ENCODE measurements around the gene OR56B4.
"Not testable (repeated sequence)": the region's sequence is repeated elsewhere in the genome, so short reads cannot be mapped to it uniquely, and the experiment has no call there.

OR56B4 gene

GRCh38 chr11:6107384-6107783, at the start of gene OR56B4:
TSS of gene OR56B4 (plus strand) at chr11:6107684. CDS start at chr11:6107779, 95 bp downstream.
- DNase-seq (ENCODE audit: low spot score), result not testable (repeated sequence)

GRCh38 chr11:6061475-6061874, 46.0 kb upstream of the OR56B4 start:
- no peak for DNase-seq (ENCODE audit: low spot score)

- no peak for DNase-seq (ENCODE audit: low spot score)
These were observed 44.7 kb upstream of the OR56B4 start for GRCh38 chr11:6062691-6063358.

- no peak for DNase-seq (ENCODE audit: low spot score)
These were observed 40.0 kb upstream of the OR56B4 start for GRCh38 chr11:6067502-6067901.

GRCh38 chr11:6076443-6076842, 31.0 kb upstream of the OR56B4 start:
- not testable (repeated sequence) for DNase-seq (ENCODE audit: low spot score)

GRCh38 chr11:6077723-6078122, 29.8 kb upstream of the OR56B4 start:
- DNase-seq (ENCODE audit: low spot score), result no peak

- no peak for DNase-seq (ENCODE audit: low spot score)
These were observed 28.0 kb upstream of the OR56B4 start for GRCh38 chr11:6079463-6079862.

- DNase-seq (ENCODE audit: low spot score), result no peak
These were observed 24.4 kb upstream of the OR56B4 start for GRCh38 chr11:6083129-6083528.

GRCh38 chr11:6084587-6084986, 22.9 kb upstream of the OR56B4 start:
- DNase-seq (ENCODE audit: low spot score), result no peak

GRCh38 chr11:6094186-6094585, 13.3 kb upstream of the OR56B4 start:
- DNase-seq (ENCODE audit: low spot score), result no peak

- DNase-seq (ENCODE audit: low spot score), result no peak
These were observed 11.7 kb upstream of the OR56B4 start for GRCh38 chr11:6095798-6096197.

- DNase-seq (ENCODE audit: low spot score), result peak; percentile 7
These were observed 11.1 kb upstream of the OR56B4 start for GRCh38 chr11:6096417-6096816.

- no peak for DNase-seq (ENCODE audit: low spot score)
These were observed 7.9 kb upstream of the OR56B4 start for GRCh38 chr11:6099577-6099976.

GRCh38 chr11:6110011-6110410, 2.5 kb downstream of the OR56B4 start:
- no peak for DNase-seq (ENCODE audit: low spot score)

- DNase-seq (ENCODE audit: low spot score), result no peak
These were observed 4.2 kb downstream of the OR56B4 start for GRCh38 chr11:6111673-6112072.

GRCh38 chr11:6116638-6117037, 9.2 kb downstream of the OR56B4 start:
- no peak for DNase-seq (ENCODE audit: low spot score)

- no peak for DNase-seq (ENCODE audit: low spot score)
These were observed 16.8 kb downstream of the OR56B4 start for GRCh38 chr11:6124245-6124644.

GRCh38 chr11:6127881-6128280, 20.4 kb downstream of the OR56B4 start:
- peak; percentile 5 for DNase-seq (ENCODE audit: low spot score)

- no peak for DNase-seq (ENCODE audit: low spot score)
These were observed 21.5 kb downstream of the OR56B4 start for GRCh38 chr11:6129011-6129410.

GRCh38 chr11:6129635-6130034, 22.2 kb downstream of the OR56B4 start:
- DNase-seq (ENCODE audit: low spot score), result no peak

GRCh38 chr11:6132431-6132830, 24.9 kb downstream of the OR56B4 start:
- DNase-seq (ENCODE audit: low spot score), result no peak

GRCh38 chr11:6135936-6136335, 28.5 kb downstream of the OR56B4 start:
- not testable (repeated sequence) for DNase-seq (ENCODE audit: low spot score)

- DNase-seq (ENCODE audit: low spot score), result no peak
These were observed 35.5 kb downstream of the OR56B4 start for GRCh38 chr11:6142936-6143335.

GRCh38 chr11:6143737-6144136, 36.3 kb downstream of the OR56B4 start:
- not testable (repeated sequence) for DNase-seq (ENCODE audit: low spot score)
